IPS-15b (cell line): Measurements from ENCODE around the gene FAM184A.

Experiments used
- H3K27me3 ChIP-seq: one replicate; pipeline ENCODE4 v1.6.1; 2013; ENCODE audit warnings: low read length; ENCODE audit not compliant: control insufficient read depth, insufficient read depth
- H3K36me3 ChIP-seq: one replicate; pipeline ENCODE4 v1.6.1; 2013; ENCODE audit warnings: low read length; ENCODE audit not compliant: control insufficient read depth, insufficient read depth
- H3K4me1 ChIP-seq: one replicate; pipeline ENCODE4 v1.6.1; 2013; ENCODE audit warnings: mild to moderate bottlenecking, low read length; ENCODE audit not compliant: control insufficient read depth, insufficient read depth
- H3K4me3 ChIP-seq: one replicate; pipeline ENCODE4 v1.5.1; 2013; ENCODE audit warnings: low read depth, low read length
- H3K9ac ChIP-seq: one replicate; pipeline ENCODE4 v1.6.1; 2013; ENCODE audit warnings: low read depth, mild to moderate bottlenecking, low read length
- H3K9me3 ChIP-seq: one replicate; pipeline ENCODE4 v1.6.1; 2013; ENCODE audit warnings: mild to moderate bottlenecking, low read length; ENCODE audit not compliant: control insufficient read depth, insufficient read depth

FAM184A gene

DNA sequence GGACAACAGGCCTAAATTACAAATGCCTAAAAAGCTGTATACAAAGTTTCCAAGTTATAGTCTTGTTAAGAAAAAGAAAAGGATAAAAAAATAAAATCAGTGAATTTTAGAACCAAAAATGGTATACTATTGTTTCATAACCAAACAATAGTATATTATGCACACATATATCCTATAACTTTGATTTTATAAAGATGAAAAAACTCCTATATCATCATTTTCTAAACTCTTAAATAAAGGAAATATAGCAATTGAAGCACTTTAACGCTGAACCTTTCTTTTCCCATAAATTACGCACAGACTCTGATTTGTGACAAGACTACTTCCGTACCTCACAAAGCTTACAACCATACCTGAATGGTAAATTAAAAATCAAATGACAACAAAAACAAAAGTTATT, 107.6 kb downstream of the FAM184A start:
- H3K36me3 ChIP-seq = no peaks in the 10 kb centered on the region
- H3K27me3 ChIP-seq = no peaks in the 10 kb centered on the region
- no peak overlapping the region for H3K9ac ChIP-seq
- peaks cover 9% of the 10 kb centered on the region for H3K4me1 ChIP-seq
- no peaks in the 10 kb centered on the region for H3K9me3 ChIP-seq
- no peak overlapping the region for H3K4me3 ChIP-seq

DNA sequence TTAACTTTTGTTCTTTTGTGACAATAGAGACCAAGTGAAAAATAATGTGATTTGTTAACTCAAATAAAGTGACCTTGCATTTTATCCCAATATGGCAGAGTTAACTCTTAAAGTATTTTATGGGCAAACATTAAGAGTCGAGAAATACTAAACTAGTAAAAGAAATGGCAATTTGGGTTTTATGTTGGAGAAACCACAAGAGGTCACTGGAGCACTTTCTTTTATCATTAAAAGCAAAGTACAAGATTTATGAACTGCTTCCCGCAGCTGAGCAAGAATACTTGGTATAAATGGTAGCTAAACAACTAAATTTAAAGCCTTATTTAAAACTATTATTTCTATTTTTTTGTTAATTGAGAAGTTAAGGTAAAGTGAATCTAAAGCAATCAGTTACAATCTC, 110.0 kb downstream of the FAM184A start:
- Histone ChIP-seq H3K27me3 (no peaks in the 10 kb centered on the region), H3K9ac (no peak overlapping the region), H3K4me3 (no peak overlapping the region), H3K9me3 (no peaks in the 10 kb centered on the region), H3K4me1 (peaks cover 9% of the 10 kb centered on the region), H3K36me3 (no peaks in the 10 kb centered on the region)

DNA sequence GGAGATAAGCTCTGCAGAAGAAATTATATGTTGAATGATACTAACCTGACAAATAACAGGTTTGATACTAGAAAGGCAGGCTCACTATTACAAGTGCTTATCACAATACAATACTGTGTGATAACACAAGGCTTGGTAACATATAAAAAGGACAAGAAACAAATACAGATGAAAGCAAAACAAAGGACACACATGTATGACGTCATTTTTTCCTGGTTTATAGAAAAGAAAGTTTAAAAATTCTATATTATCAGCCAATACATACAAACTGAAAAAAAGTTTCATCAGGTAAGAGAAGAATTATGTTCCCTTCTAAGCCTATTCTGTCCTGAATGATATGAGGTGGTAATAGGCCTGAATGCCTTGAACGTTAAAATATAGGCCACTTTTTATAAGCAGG, 111.2 kb downstream of the FAM184A start:
- Histone ChIP-seq H3K9ac (no peak overlapping the region), H3K4me1 (peaks cover 5% of the 10 kb centered on the region), H3K36me3 (no peaks in the 10 kb centered on the region), H3K27me3 (no peaks in the 10 kb centered on the region), H3K9me3 (no peaks in the 10 kb centered on the region), H3K4me3 (no peak overlapping the region)

DNA sequence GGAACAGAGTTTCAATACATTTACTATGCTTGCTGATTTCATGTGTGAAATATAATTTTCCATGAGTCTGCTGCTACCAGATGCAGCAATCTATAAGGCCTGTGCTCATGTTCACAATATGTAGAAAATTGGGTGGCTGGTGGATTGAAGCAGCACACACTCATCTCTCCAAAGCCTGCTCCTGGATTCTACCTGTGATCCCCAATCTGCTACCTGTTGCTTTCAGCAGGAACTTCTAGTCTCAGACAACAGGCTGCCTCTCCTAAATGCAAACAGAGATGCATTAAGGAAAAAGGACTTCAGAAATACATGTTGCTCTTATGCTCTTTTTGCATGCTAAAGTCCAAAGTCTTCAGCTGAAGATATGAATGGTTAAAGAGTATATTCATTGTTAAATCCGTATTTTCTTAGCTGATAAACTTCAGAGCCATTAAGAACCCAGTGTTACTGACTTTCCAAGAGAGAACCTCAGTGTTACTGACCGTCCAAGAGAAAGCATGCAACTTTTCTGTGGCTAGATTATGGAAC, 112.6 kb downstream of the FAM184A start:
- Histone ChIP-seq H3K4me3 (no peak overlapping the region), H3K4me1 (no peaks in the 10 kb centered on the region), H3K36me3 (no peaks in the 10 kb centered on the region), H3K9ac (no peak overlapping the region), H3K9me3 (no peaks in the 10 kb centered on the region), H3K27me3 (no peaks in the 10 kb centered on the region)

DNA sequence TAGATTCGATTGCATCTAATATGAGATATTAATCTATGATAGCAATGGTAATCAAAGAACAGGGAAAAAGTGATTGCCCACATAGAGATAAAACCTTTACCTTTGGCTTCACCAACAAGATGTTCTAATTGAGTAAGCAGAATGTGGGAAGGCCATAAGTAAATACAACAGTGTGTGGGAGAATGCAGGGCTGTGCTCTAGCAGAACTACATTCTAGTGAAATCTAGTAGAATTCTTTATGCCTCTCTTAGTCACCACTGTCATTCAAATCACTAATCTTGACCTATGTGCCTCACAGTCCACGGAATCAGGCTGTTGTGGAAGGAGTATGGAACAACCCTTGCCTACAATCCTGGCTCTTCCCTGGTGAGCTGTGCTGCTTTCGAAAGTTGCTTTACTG, 113.1 kb downstream of the FAM184A start:
- Histone ChIP-seq H3K9ac (no peak overlapping the region), H3K4me3 (no peak overlapping the region), H3K9me3 (no peaks in the 10 kb centered on the region), H3K4me1 (no peaks in the 10 kb centered on the region), H3K27me3 (no peaks in the 10 kb centered on the region), H3K36me3 (no peaks in the 10 kb centered on the region)

GRCh38 chr6:118963003-118963402, 115.5 kb downstream of the FAM184A start:
- Histone ChIP-seq H3K4me1 (no peaks in the 10 kb centered on the region), H3K36me3 (no peaks in the 10 kb centered on the region), H3K27me3 (no peaks in the 10 kb centered on the region), H3K9me3 (no peaks in the 10 kb centered on the region), H3K9ac (no peak overlapping the region), H3K4me3 (no peak overlapping the region)

- no peaks in the 10 kb centered on the region for H3K27me3 ChIP-seq
- no peaks in the 10 kb centered on the region for H3K9me3 ChIP-seq
- no peaks in the 10 kb centered on the region for H3K36me3 ChIP-seq
- H3K4me1 ChIP-seq = no peaks in the 10 kb centered on the region
- no peak overlapping the region for H3K9ac ChIP-seq
- no peak overlapping the region for H3K4me3 ChIP-seq
Measured at GRCh38 chr6:118959903-118960302, 118.6 kb downstream of the FAM184A start.

DNA sequence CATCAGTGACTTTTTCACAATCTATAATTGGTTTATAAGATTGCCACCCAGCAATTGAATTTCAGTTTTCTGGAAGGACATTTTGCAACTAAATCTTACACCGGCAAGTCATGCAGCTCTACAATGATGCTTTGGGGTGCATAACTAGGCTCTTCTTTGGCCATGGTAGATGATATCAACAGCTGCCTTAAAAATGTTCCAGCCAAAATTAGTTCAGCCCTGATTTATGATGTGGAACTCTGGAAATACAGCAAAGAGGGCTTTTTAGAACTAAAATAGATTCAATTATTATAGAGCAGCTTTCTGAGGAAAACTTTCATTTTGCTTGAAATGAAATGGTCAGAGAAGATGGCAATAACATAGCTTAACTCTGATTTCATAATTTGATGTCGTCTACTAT, 125.1 kb downstream of the FAM184A start:
- Histone ChIP-seq H3K4me3 (no peak overlapping the region), H3K4me1 (no peaks in the 10 kb centered on the region), H3K27me3 (no peaks in the 10 kb centered on the region), H3K9ac (no peak overlapping the region), H3K9me3 (no peaks in the 10 kb centered on the region), H3K36me3 (no peaks in the 10 kb centered on the region)

DNA sequence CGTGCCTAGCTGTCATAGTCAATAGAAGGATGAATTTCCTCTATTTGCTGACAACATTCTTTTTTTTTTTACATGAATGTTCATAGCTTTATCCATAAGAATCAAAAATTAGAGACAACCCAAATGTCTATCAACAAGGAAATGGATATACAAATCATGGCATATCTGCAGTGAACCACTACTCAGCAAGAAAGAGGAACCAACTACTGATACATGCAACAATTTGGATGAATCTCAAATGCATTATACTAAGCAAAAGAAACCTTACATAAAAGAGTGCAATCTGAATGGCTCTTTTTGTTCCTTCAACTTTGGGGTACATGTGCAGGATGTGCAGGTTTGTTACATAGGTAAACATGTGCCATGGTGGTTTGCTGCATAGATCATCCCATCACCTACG, 125.8 kb downstream of the FAM184A start:
- H3K4me3 ChIP-seq = no peak overlapping the region
- H3K4me1 ChIP-seq = no peaks in the 10 kb centered on the region
- H3K27me3 ChIP-seq = no peaks in the 10 kb centered on the region
- H3K9me3 ChIP-seq = no peaks in the 10 kb centered on the region
- H3K36me3 ChIP-seq = no peaks in the 10 kb centered on the region
- no peak overlapping the region for H3K9ac ChIP-seq

DNA sequence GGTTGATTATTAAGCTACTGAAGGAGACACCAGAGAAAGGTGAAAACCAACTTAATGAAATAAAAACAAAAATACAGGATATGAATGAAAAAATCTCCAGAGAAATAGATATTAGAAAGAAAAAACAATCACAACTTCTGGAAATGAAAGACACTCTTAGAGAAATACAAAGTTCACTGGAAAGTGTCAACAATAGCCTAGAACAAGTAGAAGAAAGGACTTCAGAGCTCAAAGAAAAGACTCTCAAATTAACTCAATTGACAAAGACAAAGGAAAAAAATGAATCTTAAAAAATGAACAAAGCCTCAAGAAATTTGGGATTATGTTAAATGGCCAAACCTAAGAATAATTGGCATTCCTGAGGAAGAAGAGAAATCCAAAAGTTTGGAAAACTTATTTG, 133.2 kb downstream of the FAM184A start:
- H3K4me3 ChIP-seq = no peak overlapping the region
- H3K36me3 ChIP-seq = no peaks in the 10 kb centered on the region
- no peaks in the 10 kb centered on the region for H3K27me3 ChIP-seq
- H3K9me3 ChIP-seq = no peaks in the 10 kb centered on the region
- no peak overlapping the region for H3K9ac ChIP-seq
- H3K4me1 ChIP-seq = no peaks in the 10 kb centered on the region

DNA sequence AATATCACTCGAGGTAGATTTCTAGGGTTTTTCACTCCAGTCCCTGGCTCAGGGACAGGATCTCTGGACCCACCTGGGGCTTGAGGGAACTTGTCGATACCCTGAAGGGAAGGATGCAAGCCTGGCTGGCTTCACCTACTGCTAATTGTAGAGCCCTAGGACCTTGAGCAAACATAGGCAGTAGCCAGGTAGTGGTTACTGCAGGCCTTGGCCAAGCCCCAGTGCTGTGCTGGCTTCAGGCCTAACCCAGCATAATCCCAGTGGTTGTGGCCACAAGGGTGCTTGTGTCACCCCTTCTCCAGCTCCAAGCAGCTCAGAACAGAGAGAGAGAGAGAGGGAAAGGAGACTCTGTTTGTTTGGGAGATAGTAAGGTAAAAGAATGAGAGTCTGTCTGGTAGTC, 137.7 kb downstream of the FAM184A start:
- no peak overlapping the region for H3K9ac ChIP-seq
- H3K36me3 ChIP-seq = no peaks in the 10 kb centered on the region
- H3K9me3 ChIP-seq = no peaks in the 10 kb centered on the region

GRCh38 chr6:118939683-118940082, 138.8 kb downstream of the FAM184A start:
- H3K36me3 ChIP-seq = no peaks in the 10 kb centered on the region
- no peaks in the 10 kb centered on the region for H3K4me1 ChIP-seq
- H3K9me3 ChIP-seq = no peaks in the 10 kb centered on the region
- H3K27me3 ChIP-seq = no peaks in the 10 kb centered on the region
- H3K9ac ChIP-seq = no peak overlapping the region
- no peak overlapping the region for H3K4me3 ChIP-seq

More for the DNA sequence above, 137.7 kb downstream of the FAM184A start:
- Histone ChIP-seq H3K4me1 (no peaks in the 10 kb centered on the region), H3K27me3 (no peaks in the 10 kb centered on the region), H3K4me3 (no peak overlapping the region)
